Cardiac fibroblast (primary cell): ENCODE measurements around the gene TMEM200C.

ENCODE experiments used
- DNase-seq, 2 donors: peaks; one replicate each; pipeline versions ENCODE4 v3.0.0 to v3.0.0-alpha.2; 2010; ENCODE audit warnings: low read depth in 2 of 2
- H3K4me3 ChIP-seq, 2 donors: replicated peaks in 1 of 2; 1 replicate in 1 of 2; 2 replicates in 1 of 2; pipeline ENCODE4 v1.5.1; 2011; ENCODE audit warnings: low read depth in 2 of 2, low read length in 2 of 2, mild to moderate bottlenecking in 2 of 2, moderate library complexity in 1 of 2
- TF ChIP-seq, protein P1 (sequence below): IDR thresholded peaks from one replicate; pipeline ENCODE4 v1.5.1; 2011; ENCODE audit warnings: low read depth, mild to moderate bottlenecking, low read length, inconsistent platforms

TMEM200C gene

GRCh38 chr18:5840547-5840946 is 54.8 kb downstream of the TMEM200C start:
- TF ChIP-seq, protein P1, sequence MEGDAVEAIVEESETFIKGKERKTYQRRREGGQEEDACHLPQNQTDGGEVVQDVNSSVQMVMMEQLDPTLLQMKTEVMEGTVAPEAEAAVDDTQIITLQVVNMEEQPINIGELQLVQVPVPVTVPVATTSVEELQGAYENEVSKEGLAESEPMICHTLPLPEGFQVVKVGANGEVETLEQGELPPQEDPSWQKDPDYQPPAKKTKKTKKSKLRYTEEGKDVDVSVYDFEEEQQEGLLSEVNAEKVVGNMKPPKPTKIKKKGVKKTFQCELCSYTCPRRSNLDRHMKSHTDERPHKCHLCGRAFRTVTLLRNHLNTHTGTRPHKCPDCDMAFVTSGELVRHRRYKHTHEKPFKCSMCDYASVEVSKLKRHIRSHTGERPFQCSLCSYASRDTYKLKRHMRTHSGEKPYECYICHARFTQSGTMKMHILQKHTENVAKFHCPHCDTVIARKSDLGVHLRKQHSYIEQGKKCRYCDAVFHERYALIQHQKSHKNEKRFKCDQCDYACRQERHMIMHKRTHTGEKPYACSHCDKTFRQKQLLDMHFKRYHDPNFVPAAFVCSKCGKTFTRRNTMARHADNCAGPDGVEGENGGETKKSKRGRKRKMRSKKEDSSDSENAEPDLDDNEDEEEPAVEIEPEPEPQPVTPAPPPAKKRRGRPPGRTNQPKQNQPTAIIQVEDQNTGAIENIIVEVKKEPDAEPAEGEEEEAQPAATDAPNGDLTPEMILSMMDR = no peak
- no peak overlapping the region for H3K4me3 ChIP-seq
- DNase-seq = no peak

GRCh38 chr18:5840025-5840424 is 55.3 kb downstream of the TMEM200C start:
- H3K4me3 ChIP-seq = no peak overlapping the region
- no peak for DNase-seq
- TF ChIP-seq, protein P1 = no peak

GRCh38 chr18:5839102-5839501 is 56.2 kb downstream of the TMEM200C start:
- TF ChIP-seq, protein P1 = no peak
- DNase-seq = no peak
- no peak overlapping the region for H3K4me3 ChIP-seq
